ENCODE measurements around the gene SMIM29.

The SMIM29 gene

GRCh38 chr6:34284563-34285447 lies 36.0 kb upstream of the SMIM29 start:
- TF ChIP-seq CTCF (IDR thresholded peaks at IDR 0.05; ENCODE audit: insufficient read depth, low read depth, low read length, missing control alignments), result no peak
- no peak overlapping the region for H3K4me3 ChIP-seq (ENCODE audit: low read length)
- DNase-seq (ENCODE audit: low read depth), result no peak

- no peak overlapping the region for H3K4me3 ChIP-seq (ENCODE audit: low read length)
- no peak for DNase-seq (ENCODE audit: low read depth)
- TF ChIP-seq CTCF (IDR thresholded peaks at IDR 0.05; ENCODE audit: insufficient read depth, low read depth, low read length, missing control alignments), result no peak
Observed at GRCh38 chr6:34281702-34282334, 33.0 kb upstream of the SMIM29 start.

GRCh38 chr6:34280216-34280615 lies 31.4 kb upstream of the SMIM29 start:
- TF ChIP-seq CTCF (IDR thresholded peaks at IDR 0.05; ENCODE audit: insufficient read depth, low read depth, low read length, missing control alignments), result no peak
- no peak for DNase-seq (ENCODE audit: low read depth)

GRCh38 chr6:34278833-34279232 lies 30.0 kb upstream of the SMIM29 start:
- no peak overlapping the region for H3K4me3 ChIP-seq (ENCODE audit: low read length)
- no peak for DNase-seq (ENCODE audit: low read depth)
- TF ChIP-seq CTCF (IDR thresholded peaks at IDR 0.05; ENCODE audit: insufficient read depth, low read depth, low read length, missing control alignments), result no peak

More at GRCh38 chr6:34280216-34280615, 31.4 kb upstream of the SMIM29 start:
- H3K4me3 ChIP-seq (ENCODE audit: low read length), result no peak overlapping the region

GRCh38 chr6:34277763-34278112 lies 28.9 kb upstream of the SMIM29 start:
- DNase-seq (ENCODE audit: low read depth), result no peak
- TF ChIP-seq CTCF (IDR thresholded peaks at IDR 0.05; ENCODE audit: insufficient read depth, low read depth, low read length, missing control alignments), result no peak
- no peak overlapping the region for H3K4me3 ChIP-seq (ENCODE audit: low read length)

GRCh38 chr6:34276881-34277762 lies 28.3 kb upstream of the SMIM29 start:
- no peak for TF ChIP-seq CTCF (IDR thresholded peaks at IDR 0.05; ENCODE audit: insufficient read depth, low read depth, low read length, missing control alignments)
- DNase-seq (ENCODE audit: low read depth), result no peak

More at GRCh38 chr6:34276881-34277762, 28.3 kb upstream of the SMIM29 start:
- H3K4me3 ChIP-seq (ENCODE audit: low read length), result no peak overlapping the region

Data from epithelial cell of esophagus (primary cell).